G401 (cell line): ENCODE measurements around the gene ARHGAP10. TPM values are rescaled to one million over a fixed set of nuclear protein-coding genes. Genes with fewer than 3 reads are reported as not detected.

Source experiments
- DNase-seq: peaks from one replicate; pipeline ENCODE4 v3.0.0-alpha.2; 2015; ENCODE audit warnings: low spot score
- in situ Hi-C: cut with HindIII; loops from 2 replicates; pipeline ENCODE4 v1.10.0; 2016; ENCODE audit warnings: low sequenced_read_pairs, mixed read lengths
- total RNA-seq: library from RNA; depleted of rRNA; stranded (reverse); fragments of >200 nt; shearing (Covaris generic); gene quantifications from 2 replicates; pipeline ENCODE4 v1.2.3, GENCODE V29; 2014

Gene ARHGAP10
- total RNA-seq, 1 experiment from 2014 or later: 3.7 TPM

DNA sequence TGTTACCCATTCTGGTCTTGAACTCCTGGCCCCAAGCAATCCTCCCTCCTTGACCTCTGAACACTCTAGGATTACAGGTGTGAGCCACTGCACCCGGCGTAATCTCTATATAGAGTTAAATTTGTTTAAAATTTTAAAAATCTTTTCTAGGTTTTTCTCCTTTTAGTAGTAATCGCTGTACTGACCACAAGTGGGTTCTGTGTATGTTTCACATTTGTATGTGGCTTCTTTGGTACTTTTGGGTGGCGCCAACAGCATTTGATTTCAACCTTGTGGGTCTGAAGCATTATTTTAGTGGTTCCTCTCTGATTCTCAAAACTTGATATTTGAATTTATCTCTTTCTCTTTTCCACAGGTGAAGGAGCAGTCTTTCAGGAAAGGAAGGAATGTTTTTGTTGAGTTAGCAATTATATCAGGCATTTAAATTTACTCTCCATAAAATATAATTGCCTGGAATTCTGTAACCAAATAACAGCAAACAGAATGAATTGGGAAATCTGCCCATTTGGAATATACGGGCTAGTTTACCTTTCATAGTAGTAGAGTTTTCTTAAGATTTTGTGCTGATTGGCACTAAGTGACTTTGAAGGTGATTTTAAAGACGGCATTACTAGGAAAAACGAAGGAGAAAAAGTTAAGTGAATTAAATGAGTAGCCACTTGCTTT, 29.5 kb downstream of the ARHGAP10 start:
- in situ Hi-C loops: no loop called here

DNA sequence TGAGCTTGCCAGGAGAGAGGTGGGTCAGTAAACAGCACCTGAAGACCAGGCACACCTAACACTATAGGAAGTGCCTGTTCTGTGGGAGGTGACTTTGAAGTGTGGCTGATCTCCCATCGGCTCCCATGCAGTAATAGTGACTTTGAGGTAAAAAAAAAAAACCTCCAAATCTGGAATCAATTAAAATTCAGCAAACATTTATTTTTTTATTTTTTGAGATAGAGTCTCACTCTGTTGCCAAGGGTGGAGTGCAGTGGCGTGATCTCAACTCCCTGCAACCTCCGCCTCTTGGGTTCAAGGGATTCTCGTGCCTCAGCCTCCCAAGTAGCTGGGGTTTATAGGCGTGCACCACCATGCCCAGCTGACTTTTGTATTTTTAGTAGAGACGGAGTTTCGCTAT, 32.4 kb downstream of the ARHGAP10 start:
- in situ Hi-C loops: no loop called here

More for the DNA sequence above, 29.5 kb downstream of the ARHGAP10 start:
- no peak for DNase-seq

DNA sequence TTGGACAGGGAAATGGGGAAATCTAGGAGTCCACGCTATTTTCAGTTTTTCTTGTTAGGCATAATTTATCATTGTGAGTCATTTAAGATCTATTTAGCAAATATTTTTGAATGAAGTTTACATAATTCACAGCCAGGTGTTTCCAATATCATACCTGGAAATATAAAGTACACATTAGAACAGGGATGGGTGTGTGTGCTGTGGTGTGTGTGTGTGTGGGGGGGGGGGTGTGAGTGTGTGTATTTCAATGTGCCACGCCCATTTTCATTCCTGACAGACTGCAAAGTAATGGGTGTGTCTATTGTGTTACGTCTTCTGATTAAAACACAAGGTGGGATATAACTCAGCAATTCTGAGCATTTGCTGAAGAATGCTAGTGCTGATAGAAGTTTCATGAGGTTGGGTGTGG, 33.2 kb downstream of the ARHGAP10 start:
- no peak for DNase-seq
- in situ Hi-C loops: no loop called here

More for the DNA sequence above, 32.4 kb downstream of the ARHGAP10 start:
- no peak for DNase-seq

DNA sequence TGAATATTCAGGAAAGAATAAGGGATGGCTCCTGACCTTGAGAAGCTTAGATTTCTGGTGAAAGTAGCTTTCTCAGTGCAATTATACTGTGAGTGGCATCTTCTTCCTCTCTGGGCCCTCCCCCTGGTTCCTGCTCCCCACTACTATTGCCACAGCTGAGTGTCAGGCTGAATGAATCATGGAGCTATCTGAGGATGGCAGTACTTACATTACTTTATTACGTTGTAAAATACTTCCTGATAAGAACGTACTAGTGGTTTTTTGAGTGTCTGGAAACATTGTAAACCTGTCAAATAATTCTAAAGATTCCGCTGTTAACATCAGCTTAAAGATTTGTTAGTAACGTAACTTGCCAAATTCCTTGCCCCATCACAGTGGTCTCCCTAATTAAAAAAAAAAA, 36.2 kb downstream of the ARHGAP10 start:
- in situ Hi-C loops: no loop called here
- DNase-seq: no peak

DNA sequence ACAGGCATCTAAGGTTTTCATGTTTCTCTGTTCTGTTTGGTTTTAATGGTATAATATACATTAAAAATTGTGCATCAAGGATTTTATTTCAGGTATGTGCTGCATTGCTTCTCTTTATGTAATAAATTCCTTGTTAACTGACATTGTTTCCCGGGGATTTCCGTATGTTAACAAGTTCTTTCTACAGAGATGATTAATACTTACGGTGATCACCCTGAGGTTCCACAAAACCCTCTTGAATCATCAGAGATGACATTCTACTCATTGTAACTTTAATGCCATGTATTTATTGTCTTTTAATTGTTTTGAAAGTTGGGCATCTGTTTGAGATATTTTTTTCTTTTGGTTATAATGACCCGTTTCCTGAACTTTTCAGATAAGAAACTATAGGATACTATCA, 37.5 kb downstream of the ARHGAP10 start:
- DNase-seq: no peak
- in situ Hi-C loops: no loop called here

DNA sequence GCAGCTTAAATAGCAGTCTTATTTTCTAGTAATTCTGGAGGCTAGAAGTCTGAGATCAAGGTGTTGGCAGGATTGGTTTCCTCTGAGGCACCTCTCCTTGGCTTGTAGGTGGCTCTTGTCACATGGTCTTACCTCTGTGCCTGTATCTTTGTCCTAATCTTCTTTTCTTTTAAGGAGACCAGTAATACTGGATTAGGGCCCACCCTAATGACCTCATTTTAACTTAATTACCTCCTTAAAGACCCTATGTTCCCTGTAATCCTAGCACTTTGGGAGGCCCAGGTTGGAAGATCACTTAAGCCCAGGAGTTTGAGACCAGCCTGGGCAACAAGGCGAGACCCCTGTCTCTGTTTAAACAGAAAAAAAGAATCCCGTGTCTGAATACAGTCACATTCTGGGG, 38.9 kb downstream of the ARHGAP10 start:
- no peak for DNase-seq
- in situ Hi-C loops: no loop called here

DNA sequence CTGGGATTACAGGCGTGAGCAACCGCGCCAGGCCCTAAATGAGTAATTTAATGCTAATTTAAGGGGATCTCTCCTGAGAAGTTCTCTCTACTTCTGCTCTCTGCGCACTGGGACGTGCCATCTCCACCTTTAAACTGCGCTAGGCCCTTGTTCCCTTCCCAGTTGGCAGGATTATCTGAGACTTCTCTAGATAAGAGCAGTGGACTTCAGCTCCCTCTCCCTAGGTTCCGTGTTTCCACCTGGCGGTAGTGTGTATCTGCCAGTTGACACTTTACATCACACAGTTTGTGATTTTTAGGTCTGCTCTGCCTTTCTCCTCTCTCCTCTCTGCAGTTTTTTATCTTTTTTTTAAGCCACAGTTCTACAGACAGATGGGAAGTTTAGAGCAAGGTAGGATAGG, 40.2 kb downstream of the ARHGAP10 start:
- DNase-seq: no peak
- in situ Hi-C loops: no loop called here

DNA sequence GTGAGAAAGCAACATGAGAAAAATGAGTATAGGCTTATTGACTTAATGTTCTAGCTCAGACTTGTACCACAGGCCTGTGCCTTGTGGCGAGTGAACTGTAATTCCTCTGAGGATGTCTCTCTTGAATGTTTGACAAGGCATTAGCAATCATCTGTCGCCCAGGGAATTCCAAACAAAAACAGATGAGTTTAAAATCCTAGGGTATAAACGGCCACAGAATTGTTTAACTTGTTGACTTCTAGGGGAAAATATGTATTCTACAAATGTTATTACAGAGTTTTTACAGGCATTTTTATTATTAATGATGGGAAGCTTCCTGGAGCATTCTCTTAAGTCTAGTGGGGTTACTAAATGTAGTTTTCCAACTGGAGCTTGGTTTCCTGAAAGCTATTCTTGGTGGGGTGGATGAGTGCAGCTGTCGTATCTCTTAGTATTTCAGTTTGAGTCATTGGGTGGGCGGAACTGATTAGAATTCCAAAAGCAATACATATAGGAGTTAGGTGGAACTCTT, 40.6 kb downstream of the ARHGAP10 start:
- no peak for DNase-seq
- in situ Hi-C loops: no loop called here

DNA sequence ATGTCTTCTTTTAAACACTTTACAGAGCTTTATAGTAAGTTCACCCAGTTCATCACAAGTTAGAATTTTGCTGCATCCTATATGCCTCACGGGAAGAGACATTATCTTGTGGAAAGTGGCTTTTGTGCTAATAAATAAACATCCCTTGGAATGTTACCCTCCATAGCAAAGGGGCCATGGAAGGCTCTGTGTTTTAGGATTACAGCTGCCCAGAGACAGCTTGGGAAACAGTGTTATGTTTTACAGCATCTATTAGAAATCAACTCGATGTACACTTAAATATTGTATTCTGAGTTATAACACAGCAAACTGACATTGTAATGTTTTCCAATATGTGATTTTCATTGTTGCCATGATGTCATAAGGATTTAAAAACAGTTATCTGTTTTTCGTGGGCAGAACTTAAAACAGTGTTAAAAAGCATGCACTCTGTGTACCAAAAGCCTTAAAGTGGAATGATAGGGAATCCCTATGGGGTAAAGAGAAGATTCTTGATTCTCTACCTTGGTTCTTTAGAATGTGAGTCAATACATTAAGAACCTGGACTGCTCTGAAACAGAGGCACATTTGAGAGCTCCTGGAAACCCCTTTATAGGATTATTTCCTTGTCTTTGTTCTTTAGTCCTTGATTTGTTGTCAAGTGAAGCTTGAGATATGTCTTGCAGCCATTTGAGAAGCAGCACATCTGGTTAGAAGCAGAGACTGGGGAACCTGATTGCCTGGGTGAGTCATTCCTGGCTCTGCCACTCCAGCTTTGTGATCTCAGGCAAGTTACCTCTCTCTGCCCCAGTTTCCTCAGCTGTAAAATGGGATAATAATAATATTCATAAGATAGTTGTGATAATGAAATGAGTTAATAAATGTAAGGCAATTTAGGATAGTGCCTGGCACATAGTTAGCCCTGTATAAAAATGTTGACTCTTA, 41.6 kb downstream of the ARHGAP10 start:
- in situ Hi-C loops: no loop called here
- no peak for DNase-seq

DNA sequence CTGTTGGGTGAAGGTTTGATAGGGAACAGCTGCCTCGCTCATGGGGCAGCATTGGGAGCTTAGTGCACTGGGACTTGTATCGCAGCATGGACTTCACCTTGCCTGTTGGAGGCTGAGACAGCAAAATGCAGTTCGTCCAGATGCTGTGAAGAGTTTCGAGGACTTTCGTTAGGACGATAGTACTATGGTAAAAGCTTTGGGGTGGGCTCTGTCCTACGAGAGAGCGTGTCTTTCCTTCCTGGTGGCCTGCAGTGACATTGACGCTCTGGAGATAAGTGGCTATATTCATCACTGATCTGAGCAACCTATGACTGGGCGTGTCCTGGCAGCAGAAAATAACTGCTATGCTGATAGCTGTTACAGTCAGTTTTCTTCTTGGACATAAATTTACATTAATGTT, 44.8 kb downstream of the ARHGAP10 start:
- in situ Hi-C loops: no loop called here

DNA sequence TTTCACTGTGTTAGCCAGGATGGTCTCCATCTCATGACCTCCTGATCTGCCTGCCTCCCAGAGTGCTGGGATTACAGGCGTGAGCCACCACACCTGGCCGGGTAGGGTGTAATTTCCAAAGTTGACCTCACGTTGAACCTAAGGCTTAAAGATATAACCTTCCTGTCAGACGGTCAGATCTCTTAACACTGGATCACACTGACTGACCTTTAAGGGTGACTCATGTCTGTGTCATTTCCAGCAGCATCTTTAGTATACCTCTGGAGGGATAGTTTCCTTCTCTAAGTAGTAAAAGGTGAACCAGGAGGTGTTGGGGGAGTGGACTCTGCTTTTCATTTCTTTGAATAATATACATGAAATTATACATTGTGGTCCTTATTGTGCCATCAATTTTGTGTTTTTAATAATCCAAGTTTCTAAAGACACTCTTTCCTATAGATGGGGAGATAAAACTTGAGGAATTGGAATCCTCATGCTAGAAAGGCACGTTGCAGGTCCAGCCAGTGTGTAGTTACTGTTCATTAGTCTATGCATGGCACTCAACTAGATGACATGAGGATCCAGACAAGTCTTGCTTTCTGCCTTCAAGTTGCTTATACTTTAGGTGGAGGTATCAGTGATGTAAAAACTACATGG, 45.7 kb downstream of the ARHGAP10 start:
- no peak for DNase-seq
- in situ Hi-C loops: no loop called here

More for the DNA sequence above, 44.8 kb downstream of the ARHGAP10 start:
- no peak for DNase-seq

DNA sequence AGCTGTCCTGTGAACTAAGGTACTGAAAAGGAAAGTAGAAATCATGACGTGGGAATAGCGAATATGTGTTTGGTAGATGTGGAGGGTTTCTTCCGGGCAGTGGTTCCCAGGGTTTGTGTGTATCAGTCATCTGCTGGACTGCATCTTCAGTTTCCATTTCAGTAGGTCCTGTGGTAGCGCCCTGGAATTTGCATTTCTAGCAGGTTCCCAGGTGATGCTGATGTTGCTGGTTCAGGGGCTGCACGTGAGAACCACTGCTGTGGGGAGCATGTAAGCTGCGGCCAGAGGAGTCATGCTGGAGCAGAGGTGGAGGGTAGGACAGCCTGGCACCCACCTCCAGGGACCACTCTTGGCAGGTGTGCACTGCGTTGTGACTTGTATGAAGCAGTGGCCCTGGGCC, 47.1 kb downstream of the ARHGAP10 start:
- no peak for DNase-seq
- in situ Hi-C loops: no loop called here

DNA sequence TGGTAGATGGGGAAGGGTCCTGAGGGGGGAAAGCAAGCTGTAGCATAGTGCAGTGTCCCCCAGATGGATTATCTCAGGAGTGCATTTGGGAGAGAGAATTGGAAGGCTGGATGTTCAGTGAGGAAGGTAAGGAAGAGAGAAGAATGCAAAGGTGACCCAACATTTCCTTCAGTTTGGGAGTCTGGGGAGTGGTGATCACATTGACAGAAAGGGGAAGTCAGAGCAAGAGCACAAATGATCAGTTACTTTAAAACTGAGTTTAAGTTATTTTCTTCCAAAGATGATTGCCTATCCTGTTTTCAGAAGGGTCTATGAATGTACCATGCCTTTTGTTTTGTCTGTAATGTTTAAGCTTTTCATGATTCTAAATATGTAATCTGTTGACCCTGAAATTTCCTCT, 47.6 kb downstream of the ARHGAP10 start:
- no peak for DNase-seq
- in situ Hi-C loops: no loop called here

DNA sequence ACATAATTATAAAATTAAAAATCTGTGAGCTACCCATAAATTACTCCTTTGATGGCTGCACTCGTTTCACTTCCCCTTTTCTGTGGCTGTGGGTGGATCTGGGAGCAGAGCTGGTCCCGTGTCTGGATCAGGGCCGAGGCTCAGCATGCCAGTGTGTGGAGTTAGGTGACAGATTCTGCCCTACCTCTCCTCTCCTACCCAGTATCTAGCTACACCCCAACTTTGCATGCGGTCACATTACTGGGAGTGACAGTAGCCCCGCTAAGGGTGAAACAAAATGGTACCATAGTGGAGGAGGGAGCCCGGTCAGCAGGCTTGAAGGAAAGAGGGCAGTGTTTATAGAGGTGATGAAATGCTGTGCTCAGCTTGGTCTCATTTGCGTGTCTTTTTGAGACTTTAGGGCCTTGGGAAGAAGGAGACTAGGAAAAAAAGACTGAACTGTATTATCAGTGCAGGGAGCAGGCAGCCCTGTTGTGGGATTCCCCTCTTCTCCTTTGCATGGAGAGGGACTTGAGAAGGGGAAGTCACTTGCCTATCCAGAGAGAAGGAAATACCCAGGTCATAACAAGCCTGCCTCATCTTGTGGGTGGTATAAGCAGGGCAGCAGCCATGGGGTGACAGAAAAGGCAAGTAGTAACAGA, 48.4 kb downstream of the ARHGAP10 start:
- no peak for DNase-seq
- in situ Hi-C loops: no loop called here

DNA sequence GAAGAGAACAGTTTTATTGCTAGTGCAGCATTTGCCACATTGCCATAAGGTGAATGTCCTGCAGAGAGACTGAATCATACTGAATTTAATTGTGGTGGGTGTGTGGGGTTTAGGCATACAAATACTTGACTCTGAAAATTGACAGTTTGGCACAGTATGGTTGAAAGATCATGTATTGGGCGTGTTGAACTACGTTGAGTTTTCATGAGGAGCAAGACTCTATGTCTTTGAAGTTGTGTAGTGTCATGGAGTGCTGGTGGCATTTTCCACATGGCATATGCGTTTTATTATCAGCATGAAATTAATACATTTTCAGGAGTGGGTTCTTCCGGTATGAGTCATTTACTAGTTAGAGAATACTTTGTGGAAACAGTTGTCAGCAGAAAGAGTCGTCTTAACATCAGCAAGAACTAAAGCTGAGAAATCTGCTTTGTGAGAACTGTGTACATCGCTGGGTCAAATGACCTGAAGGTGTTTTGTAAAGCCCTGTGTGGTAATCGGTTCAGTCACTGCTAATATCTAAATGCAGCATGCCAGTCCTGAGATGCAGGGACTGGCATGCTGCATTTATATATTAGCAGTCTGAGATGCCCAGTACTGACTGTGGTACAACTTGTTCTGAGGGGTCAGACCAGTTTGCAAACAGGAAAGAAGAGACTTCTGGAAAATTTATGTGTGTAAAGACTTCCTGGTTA, 50.3 kb downstream of the ARHGAP10 start:
- in situ Hi-C loops: no loop called here
- no peak for DNase-seq

DNA sequence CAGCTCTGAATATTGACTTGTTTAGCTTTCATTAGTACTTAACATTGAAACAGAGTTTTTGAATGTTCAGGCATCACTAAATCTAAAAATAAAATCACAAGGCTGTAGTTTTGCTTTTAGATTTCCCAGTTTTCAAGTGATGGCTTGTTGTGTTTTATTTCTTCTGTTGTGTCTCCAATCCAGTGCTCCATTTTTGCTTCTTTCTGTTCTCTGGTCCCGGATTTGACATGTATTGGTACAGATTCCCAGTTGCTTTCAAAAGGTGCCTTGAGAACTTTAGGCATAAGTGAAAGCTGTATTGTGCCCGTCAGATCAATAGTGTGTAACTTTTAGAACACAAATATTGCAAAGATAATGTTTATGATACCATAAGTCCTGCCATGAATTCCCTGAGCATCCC, 53.2 kb downstream of the ARHGAP10 start:
- in situ Hi-C loops: no loop called here
- DNase-seq: no peak

DNA sequence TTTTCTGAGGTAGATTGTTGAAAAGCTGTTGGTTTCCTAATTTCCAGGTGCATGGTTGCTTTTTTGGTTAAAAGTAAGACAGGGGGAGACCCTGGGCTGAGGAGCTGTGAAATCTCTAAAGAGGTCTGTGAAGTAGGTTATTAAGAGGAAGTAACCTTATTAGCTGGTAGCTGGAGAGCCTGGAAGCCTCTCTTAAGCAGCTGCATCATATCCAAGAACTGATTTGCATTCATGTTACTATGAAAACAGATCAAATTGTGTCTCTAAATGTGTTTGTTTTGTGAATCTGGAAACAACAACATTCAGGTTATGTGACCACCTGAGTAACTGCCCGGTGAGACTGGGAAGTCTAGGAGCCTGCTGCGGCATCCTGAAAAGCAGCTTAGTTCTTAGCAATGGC, 54.1 kb downstream of the ARHGAP10 start:
- in situ Hi-C loops: no loop called here
- DNase-seq: no peak

DNA sequence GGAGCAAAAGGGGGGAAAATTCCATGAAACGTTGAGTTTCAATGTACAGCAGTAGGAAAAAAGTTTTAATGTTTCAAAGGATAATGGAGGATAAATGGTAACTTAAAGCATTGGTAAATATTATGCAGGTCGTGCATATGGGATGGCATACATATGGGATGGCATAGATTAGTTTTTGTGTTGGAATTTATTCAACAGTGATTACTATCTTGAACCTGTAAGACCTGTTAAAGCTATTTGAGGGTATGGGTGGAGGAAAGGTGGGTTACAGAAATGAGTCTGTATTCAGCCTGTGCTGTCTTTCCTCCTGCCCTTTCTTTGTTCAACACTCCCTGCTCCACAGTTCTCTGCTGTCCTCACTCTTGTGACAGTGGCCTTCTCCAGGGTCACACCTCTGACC, 54.6 kb downstream of the ARHGAP10 start:
- no peak for DNase-seq
- in situ Hi-C loops: no loop called here

DNA sequence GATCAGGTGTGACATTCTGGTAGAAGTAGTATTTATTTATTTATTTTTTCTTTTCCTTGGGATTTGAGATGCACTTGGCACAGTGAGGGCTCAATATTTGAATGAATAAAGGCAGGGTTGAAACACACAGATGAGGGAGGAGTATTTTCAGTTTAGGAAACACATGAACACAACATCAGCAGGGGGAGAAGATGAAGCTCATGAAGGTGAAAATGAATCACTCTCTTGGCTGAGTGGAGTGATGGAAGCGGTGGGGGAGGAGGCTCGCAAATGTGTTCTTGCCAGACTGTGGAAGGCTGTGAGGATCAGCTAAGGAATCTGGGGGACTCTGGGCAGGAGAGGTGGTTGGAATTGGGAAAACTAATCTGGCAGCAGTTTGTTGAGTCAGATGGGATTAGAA, 55.3 kb downstream of the ARHGAP10 start:
- in situ Hi-C loops: no loop called here
- no peak for DNase-seq
